GM12892 (cell line): Measurements from ENCODE around the gene P2RY11.
A peak's percentile ranks its signal among the peaks of the same experiment; 100 is the strongest.

Experiments
- DNase-seq: peaks from one replicate; pipeline ENCODE4 v3.0.0; 2011; ENCODE audit not compliant: insufficient read length
- FAIRE-seq: peaks from 2 replicates; lab custom pipeline; 2011; peaks lifted over from hg19 to GRCh38; lab: Jason Lieb, UNC
- POLR2A ChIP-seq: IDR thresholded peaks from 2 replicates; pipeline ENCODE4 v1.6.1; 2011; ENCODE audit warnings: low read depth, low read length, control low read depth
- POLR2AphosphoS5 ChIP-seq: IDR thresholded peaks from 2 replicates; pipeline ENCODE4 v1.6.1; 2011; ENCODE audit warnings: low read depth, low read length, control low read depth
- TAF1 ChIP-seq: IDR thresholded peaks from 2 replicates; pipeline ENCODE4 v1.6.1; 2011; ENCODE audit warnings: low read depth, mild to moderate bottlenecking, control low read depth, low read length, borderline replicate concordance

Gene P2RY11

GRCh38 chr19:10085641-10086590 lies 25.6 kb upstream of the P2RY11 start, which contains the start of gene SHFL:
SHFL (plus strand) TSS chr19:10086317; CDS start chr19:10086428, 111 bp downstream.
- DNase-seq (peak; percentile 94), FAIRE-seq (peak; percentile 95)
- TF ChIP-seq POLR2AphosphoS5, result no peak; the same call in 1 of the 2 replicates
- TF ChIP-seq POLR2A, result peak; percentile 62; the same call in 1 of the 2 replicates
- TF ChIP-seq TAF1, result 0 out of 2 replicates have a peak, but pooled peaks have one; percentile 39

- no peak for DNase-seq
Measured at GRCh38 chr19:10086591-10087192, 24.8 kb upstream of the P2RY11 start.

GRCh38 chr19:10087296-10088061 lies 24.0 kb upstream of the P2RY11 start:
- no peak for DNase-seq
- TF ChIP-seq POLR2AphosphoS5, result 0 out of 2 replicates have a peak, but pooled peaks have one; percentile 17
- TF ChIP-seq TAF1, result no peak
- 0 out of 2 replicates have a peak, but pooled peaks have one; percentile 3 for TF ChIP-seq POLR2A
- no peak for FAIRE-seq

More at GRCh38 chr19:10086591-10087192, 24.8 kb upstream of the P2RY11 start:
- FAIRE-seq, result no peak
- TF ChIP-seq POLR2A, result peak; percentile 50; the same call in 1 of the 2 replicates
- no peak for TF ChIP-seq TAF1

GRCh38 chr19:10088949-10089554 lies 22.4 kb upstream of the P2RY11 start:
- DNase-seq, result no peak
- FAIRE-seq, result no peak
- TF ChIP-seq POLR2AphosphoS5 (no peak; the same call in 1 of the 2 replicates), POLR2A (no peak), TAF1 (no peak)

- DNase-seq, result no peak
- TF ChIP-seq POLR2A (no peak), POLR2AphosphoS5 (no peak), TAF1 (no peak)
- no peak for FAIRE-seq
Measured at GRCh38 chr19:10089801-10090375, 21.6 kb upstream of the P2RY11 start.

GRCh38 chr19:10091370-10091687 lies 20.2 kb upstream of the P2RY11 start:
- TF ChIP-seq POLR2A (no peak), TAF1 (no peak), POLR2AphosphoS5 (no peak)
- no peak for DNase-seq
- FAIRE-seq, result no peak

- DNase-seq (no peak), FAIRE-seq (no peak)
- TF ChIP-seq POLR2AphosphoS5 (no peak), POLR2A (no peak; the same call in 1 of the 2 replicates)
Measured at GRCh38 chr19:10091895-10092641, 19.4 kb upstream of the P2RY11 start.

GRCh38 chr19:10092648-10093294 lies 18.7 kb upstream of the P2RY11 start:
- DNase-seq (no peak), FAIRE-seq (no peak)
- TF ChIP-seq POLR2AphosphoS5 (no peak), TAF1 (no peak), POLR2A (no peak)

GRCh38 chr19:10093295-10094186 lies 18.0 kb upstream of the P2RY11 start:
- FAIRE-seq (no peak), DNase-seq (no peak)

More at GRCh38 chr19:10093295-10094186, 18.0 kb upstream of the P2RY11 start:
- TF ChIP-seq POLR2A (no peak), TAF1 (no peak), POLR2AphosphoS5 (no peak; the same call in 1 of the 2 replicates)
